ENCODE measurements around the gene AK5.

AK5 gene

DNA sequence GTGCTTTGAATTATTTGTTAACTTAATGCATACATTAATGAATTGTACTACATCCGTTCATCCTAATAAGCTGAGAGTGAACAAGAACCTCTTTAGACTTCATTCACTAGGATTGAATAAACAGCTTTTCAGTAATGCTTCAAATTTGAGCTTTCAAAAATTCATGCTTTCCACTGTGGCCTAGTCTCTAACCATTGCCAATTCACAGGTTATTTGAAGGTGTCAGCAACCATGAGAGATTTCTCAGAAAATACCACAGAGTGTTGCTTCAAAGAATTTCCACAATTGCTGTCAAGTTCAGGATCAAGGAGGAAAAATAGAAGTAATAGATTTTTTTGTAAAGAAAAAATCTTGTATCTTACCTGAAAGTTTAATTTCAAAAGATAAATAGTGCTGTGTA lies 72.7 kb downstream of the AK5 start:
- DNase-seq (ENCODE audit: low read depth), result no peak

DNA sequence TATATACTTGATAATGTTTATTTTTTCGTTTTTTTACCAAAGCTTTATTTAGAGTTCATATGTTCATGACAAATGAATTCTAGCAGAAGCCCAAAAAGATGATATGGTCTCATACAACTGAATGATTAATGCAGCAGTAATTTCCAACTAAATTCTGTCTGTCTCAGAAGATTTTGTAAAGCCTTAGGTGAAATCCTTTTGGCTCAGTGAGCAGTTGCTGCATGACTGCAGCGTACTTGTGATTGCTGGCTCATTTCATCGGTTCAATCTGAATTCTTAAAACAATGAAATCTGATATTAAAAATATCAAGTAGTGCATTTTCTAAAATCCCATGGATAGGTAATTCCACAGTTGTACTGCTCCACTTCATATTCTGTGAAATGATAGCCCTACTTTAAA lies 73.2 kb downstream of the AK5 start:
- no peak for DNase-seq (ENCODE audit: low read depth)

- DNase-seq (ENCODE audit: low read depth), result no peak
Measured at GRCh38 chr1:77356136-77356535, 74.3 kb downstream of the AK5 start.

DNA sequence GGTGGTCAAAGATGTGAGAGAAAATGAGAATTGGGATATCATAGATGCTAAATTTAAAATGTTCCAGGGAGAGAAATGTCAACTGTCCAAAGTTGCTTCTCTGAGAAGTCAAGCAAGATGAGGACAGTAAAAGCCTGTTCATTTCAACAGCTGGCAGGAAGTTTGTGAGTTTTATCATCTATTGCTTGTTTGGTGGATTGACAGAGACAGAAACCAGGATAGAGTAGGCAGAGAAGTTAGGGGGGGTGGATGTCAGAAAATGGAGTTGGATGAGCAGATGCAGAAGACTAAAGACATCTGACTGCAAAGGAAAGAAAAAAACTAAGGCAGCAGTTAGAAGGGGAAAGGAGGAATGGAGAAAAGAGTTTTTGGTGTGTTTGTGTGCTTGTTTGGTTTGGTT lies 78.4 kb downstream of the AK5 start:
- DNase-seq (ENCODE audit: low read depth), result no peak

- DNase-seq (ENCODE audit: low read depth), result no peak
Measured at GRCh38 chr1:77361621-77362020, 79.8 kb downstream of the AK5 start.

GRCh38 chr1:77370161-77370560 lies 88.3 kb downstream of the AK5 start:
- DNase-seq (ENCODE audit: low read depth), result no peak

DNA sequence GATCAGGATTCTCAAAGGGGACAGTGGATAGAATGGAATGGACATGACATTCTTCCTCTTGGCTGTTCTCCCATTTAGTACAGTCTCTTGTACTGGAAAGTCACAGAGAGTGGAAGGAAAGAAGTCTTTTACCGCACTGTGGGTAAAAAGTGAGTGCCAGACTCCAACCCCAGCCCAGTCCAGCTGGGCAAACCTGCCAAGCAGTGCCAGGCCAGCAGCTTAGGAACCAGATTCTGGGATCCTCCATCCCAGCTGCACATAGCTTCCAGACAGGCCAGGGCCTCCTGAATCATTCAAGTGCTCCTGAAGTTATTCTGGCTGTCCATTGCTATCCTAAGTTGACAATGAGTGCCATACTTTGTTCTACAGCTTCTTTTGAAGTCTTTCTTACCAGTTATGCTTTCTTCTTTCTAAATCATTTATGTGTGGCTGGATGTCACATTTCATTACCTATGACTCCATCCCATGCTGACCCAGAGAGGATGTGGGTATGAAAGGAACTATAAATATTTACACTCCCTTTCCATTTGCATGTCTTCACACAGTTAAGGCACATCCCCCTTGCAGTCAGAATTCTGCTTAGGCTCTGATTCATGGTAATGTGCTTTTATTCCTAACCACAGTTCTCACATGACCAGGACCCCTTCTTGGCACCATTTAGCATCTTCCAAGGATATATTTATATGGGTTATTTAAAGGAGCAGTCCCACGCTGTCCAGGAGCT lies 88.9 kb downstream of the AK5 start:
- no peak for DNase-seq (ENCODE audit: low read depth)

DNA sequence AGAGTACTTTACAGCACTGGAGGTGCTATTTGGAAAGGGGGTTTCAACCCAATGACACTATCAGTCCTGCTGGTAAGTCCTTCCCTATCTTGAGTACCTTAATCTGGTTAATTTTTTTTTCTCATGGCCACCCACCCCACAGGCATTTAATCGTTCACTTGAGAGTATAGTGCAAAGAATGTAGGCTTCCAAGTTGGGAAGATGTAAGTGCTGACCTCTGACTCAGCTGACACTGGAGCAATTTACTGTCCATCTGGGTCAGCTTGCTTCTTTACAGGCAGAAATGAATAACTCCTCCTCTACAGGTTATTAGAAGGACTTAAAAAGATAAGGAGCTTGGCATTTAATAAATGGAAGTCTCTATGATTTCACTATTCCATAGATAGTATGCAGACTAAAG lies 89.6 kb downstream of the AK5 start:
- DNase-seq (ENCODE audit: low read depth), result no peak

DNA sequence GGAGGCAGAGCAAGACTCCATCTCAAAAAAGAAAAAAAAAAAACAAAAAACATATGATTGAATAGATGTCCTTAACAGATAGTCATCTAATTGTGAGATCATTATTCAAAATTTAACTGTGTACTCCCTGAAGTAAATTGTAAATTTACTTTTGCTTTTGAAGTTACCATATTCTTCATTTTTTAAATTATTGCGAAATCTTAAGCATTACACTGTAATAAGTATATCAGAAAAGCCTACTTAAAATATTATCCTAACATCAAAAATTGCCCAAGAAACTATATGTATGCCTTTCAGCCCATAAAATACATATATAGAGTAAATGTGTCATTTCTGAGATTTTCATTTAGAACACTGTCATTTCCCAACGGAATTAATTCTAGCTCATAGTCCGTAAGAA lies 91.9 kb downstream of the AK5 start:
- no peak for DNase-seq (ENCODE audit: low read depth)

GRCh38 chr1:77375541-77375940 lies 93.7 kb downstream of the AK5 start:
- no peak for DNase-seq (ENCODE audit: low read depth)

- no peak for DNase-seq (ENCODE audit: low read depth)
Measured at GRCh38 chr1:77375990-77376389, 94.2 kb downstream of the AK5 start.

DNA sequence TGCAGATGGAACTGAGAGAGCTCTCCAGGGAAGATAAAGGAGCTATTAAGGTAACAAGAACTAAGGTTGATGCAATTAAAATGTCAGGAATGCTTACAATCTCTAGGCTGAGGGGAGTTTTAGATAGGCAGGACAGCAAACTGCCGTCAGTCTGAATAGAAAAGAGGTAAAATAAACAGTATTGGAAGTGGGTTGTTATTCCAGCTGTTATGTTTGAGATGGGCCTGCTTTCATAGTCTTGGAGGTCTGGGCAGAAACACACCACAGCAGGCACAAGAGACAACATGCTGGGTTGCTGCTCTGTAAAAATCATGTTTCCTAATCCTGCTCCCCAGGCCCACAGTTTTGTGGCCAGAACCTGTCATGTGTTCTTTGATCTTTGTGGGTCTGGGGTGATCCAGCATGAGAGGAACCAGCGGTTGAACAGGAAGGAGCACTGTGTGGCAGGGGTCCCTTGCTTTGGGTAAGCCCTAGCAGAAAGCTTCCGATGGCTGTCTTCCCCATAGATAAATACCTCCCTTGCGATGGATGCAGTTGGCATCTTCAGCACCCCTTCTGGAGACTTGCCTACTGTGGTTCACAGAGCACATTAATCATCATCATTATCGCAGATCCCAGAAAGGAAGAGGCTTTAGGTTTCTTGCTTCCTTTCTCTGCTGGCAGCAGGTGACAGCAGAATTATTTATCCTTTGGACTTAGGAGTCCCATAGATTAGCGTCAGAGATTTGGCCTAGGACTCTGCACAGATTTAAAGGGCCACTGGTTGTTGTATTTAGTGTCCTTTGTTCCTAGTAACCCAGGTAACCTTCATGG lies 97.1 kb downstream of the AK5 start:
- DNase-seq (ENCODE audit: low read depth), result no peak

- no peak for DNase-seq (ENCODE audit: low read depth)
Measured at GRCh38 chr1:77382366-77382765, 100.5 kb downstream of the AK5 start.

DNA sequence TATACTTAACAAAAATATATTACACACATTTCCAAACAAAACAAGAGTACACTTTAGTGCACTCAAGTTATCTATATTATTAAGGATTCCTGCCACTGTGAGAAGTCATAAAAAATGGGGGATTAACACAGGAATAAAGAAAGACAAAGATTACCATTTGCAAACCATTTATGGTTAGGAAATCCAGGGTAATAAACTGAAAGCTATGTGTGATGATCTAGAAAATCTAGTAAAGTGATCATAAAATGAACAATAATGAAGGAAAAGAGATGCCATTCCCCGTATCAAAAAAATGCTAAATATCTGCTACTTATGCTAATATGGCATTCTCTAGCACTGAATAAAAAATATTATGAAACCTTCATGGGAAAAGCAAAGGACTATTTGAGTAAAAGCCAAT lies 101.4 kb downstream of the AK5 start:
- DNase-seq (ENCODE audit: low read depth), result no peak

GRCh38 chr1:77385551-77385950 lies 103.7 kb downstream of the AK5 start:
- DNase-seq (ENCODE audit: low read depth), result no peak

GRCh38 chr1:77386276-77386675 lies 104.5 kb downstream of the AK5 start:
- DNase-seq (ENCODE audit: low read depth), result no peak

GRCh38 chr1:77387553-77387952 lies 105.7 kb downstream of the AK5 start:
- DNase-seq (ENCODE audit: low read depth), result no peak

- no peak for DNase-seq (ENCODE audit: low read depth)
Measured at GRCh38 chr1:77388661-77389060, 106.8 kb downstream of the AK5 start.

DNA sequence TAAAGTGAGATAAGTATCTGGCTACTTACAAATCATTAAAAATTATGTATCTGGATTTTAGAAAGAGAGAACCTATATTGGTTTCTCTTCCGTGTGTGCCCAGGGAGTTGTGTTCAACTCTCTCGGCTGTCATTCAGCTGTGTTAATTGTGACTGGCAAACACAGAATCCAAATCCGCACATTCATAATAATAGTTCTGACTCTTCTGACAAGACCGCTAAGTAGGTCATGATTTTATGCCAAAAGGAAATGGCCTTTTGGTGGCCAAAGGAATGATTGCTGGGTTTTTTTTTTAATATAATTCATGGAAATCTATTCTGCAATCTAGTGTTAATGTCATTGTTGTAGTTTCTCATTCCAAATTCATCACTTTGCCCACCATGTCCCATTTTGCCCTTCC lies 110.7 kb downstream of the AK5 start:
- DNase-seq (ENCODE audit: low read depth), result no peak

GRCh38 chr1:77394166-77394565 lies 112.3 kb downstream of the AK5 start:
- DNase-seq (ENCODE audit: low read depth), result no peak

- DNase-seq (ENCODE audit: low read depth), result no peak
Measured at GRCh38 chr1:77395051-77395450, 113.2 kb downstream of the AK5 start.

DNA sequence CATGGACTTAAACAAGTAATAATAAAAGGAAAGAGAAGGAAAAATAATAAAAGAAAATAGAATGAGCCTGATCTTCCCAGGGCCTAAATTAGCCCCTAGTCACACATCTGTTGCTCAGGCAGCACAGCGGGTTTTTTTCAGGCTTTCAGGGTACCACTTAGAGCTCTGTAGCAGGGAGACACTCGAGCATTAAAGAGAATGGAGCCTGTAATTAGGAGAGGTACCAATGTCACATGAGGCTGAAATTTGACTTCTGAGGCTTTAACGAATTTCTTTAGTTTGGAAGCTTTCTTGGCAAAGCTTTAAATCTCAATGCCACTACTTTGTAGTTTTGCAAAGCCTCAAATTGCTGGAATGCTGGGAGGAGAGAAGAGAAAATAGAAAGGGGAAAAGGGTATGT lies 116.3 kb downstream of the AK5 start:
- no peak for DNase-seq (ENCODE audit: low read depth)

GRCh38 chr1:77399250-77400086 lies 117.6 kb downstream of the AK5 start:
- DNase-seq (ENCODE audit: low read depth), result no peak

Measured in CMK (cell line).